AG09309 (cell line): ENCODE measurements around the gene CAND2.
"Not testable (repeated sequence)": the region's sequence is repeated elsewhere in the genome, so short reads cannot be mapped to it uniquely, and the experiment has no call there.

ENCODE experiments used
- DNase-seq: peaks from one replicate; pipeline ENCODE4 v3.0.0-alpha.2; 2010; ENCODE audit warnings: low read depth
- H3K4me3 ChIP-seq: 2 replicates; pipeline ENCODE4 v1.5.1; 2011; ENCODE audit warnings: mild to moderate bottlenecking, low read depth, low read length, moderate library complexity; ENCODE audit not compliant: control insufficient read depth
- TF ChIP-seq, protein P1 (sequence below): IDR thresholded peaks from 2 replicates; pipeline ENCODE4 v1.5.1; 2011; ENCODE audit warnings: mild to moderate bottlenecking, low read depth, low read length, inconsistent platforms; ENCODE audit not compliant: insufficient read depth, control insufficient read depth; ENCODE audit errors: missing control alignments

Gene CAND2

DNA sequence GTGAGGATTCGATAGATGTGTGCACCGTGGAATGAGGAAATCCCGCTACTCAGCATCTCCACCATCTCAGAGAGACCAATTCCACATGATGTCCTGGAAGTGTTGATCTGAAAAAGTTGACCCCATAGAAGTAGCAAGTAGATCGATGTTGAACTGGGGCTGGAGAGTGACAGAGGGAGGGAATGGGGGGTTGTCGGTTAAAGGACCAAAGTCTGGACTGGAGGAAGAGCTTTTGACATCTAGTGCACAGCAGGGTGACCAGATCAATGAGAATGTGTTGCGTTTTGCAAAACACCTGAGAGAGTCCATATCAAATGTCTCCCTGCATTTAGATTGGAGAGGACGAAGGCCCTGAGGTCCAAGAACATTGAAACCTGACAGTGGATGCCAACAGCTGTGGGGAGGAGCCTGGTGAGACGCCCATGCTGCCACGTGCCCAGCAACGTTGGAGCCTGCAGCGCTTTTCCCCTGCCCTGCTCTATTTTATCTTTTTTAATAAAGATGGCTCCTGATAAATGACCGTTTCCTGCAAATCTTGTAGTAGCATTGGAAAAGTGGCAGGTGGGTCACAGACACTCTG, 75.0 kb downstream of the CAND2 start:
- no peak for DNase-seq
- TF ChIP-seq, protein P1, sequence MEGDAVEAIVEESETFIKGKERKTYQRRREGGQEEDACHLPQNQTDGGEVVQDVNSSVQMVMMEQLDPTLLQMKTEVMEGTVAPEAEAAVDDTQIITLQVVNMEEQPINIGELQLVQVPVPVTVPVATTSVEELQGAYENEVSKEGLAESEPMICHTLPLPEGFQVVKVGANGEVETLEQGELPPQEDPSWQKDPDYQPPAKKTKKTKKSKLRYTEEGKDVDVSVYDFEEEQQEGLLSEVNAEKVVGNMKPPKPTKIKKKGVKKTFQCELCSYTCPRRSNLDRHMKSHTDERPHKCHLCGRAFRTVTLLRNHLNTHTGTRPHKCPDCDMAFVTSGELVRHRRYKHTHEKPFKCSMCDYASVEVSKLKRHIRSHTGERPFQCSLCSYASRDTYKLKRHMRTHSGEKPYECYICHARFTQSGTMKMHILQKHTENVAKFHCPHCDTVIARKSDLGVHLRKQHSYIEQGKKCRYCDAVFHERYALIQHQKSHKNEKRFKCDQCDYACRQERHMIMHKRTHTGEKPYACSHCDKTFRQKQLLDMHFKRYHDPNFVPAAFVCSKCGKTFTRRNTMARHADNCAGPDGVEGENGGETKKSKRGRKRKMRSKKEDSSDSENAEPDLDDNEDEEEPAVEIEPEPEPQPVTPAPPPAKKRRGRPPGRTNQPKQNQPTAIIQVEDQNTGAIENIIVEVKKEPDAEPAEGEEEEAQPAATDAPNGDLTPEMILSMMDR: no peak
- H3K4me3 ChIP-seq: no peak overlapping the region

DNA sequence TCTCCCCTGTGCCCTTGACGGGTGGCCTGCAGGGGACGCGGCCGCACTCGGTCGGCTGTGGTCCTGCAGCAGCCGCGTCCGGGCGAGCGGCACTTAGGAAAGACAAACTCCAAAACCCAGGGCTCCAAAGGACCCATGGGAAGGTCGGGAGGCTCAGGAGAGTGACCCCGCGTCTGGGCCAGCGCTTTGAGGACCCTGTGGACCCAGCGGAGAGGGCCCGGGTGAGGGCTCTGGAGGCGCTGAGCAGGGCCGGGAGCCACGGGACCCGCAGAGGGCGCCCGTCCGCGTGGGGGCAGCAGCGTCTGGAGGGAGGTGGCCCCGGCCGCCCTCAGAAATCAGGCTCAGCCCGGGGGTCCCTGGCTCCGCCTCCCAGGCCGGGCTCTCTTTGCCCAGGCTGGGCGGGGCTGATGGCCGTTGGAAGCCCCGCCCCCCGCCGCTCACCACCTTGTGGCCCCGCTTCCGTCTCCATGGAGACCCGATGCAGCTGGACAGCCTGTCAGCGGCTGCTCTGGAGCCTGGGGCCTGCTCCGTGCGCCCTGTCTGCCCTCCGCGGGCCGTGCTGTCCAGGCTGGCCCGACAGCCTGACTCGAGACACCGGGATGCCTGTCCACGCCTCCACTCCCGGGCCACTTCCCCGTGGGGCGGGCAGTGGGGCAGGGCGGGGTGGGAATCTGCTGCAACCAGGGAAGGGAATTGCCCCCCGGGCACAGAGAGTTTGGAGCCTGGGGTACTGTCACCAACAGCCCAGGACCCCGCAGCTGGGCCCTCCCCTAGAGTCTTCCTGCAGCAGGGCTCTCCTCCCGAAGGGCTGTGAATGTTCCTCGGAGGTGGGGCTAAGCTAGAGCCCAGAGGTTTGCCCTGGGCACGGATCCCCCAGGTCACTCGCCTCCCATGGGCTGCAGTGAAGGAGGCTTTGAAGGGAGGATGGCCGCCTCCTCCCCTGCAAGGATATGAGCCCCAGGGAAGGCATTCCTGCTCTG, 79.7 kb downstream of the CAND2 start:
- TF ChIP-seq, protein P1: no peak
- no peak overlapping the region for H3K4me3 ChIP-seq
- no peak for DNase-seq

DNA sequence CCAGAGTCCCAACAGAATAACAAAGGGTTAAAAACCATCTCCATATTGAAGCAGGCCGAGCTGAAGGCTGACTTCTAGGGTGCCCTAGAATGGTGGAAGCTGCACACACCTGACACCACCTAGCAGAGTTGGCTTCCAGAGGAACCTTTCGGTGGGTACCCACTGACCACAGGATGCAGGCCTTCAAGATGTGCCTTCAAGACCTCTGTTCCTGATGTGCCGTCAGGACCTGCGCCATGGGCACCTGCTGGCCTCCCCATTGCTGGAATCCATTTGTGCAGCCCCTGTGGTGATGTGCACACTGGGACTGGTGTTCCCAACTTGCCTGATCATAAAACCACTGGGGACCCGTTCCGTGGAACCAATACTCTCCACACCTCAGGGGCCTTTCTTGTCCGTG, 80.6 kb downstream of the CAND2 start:
- TF ChIP-seq, protein P1: no peak
- DNase-seq: no peak

DNA sequence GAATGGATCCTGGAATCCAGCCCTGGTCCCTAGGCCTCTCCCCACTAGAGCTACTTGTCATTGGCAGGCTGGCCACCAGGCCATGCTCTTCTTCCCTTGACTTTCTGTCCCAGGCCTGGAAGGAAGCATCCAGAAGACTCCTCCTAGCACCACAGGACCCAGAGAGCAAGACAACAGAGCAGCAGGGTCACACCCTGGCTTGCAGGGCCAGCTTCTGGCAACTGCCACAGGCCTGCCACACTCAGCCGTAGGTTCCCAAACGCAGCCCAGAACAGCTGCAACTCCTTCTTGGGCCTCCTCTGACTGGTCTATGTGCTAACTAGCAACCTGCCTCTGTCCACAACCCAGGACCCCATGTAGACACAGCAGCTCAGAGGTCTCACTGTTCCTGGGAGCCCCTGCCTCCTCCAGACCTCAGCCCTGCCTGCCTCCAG, 81.7 kb downstream of the CAND2 start:
- H3K4me3 ChIP-seq: no peak overlapping the region
- no peak for DNase-seq
- TF ChIP-seq, protein P1: no peak

More for the DNA sequence above, 80.6 kb downstream of the CAND2 start:
- H3K4me3 ChIP-seq: no peak overlapping the region

DNA sequence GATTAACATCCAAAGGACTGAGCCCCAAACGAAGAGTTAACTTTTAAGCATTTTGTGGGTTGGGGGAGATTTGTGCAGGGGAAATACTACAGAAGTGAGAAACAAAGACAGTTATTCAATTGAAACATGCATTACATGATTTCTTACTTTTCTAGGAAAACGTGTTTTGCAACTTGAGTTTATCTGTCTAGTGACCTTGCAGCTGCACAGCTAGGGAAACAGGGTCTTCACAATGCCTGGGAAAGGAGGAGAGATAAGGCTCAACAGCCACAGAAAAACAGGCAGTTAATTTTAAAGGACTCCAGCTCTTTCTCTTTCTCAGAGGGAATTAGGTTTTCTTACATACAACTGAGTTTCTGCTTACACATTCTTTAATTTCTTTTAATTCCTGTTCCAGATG, 82.3 kb downstream of the CAND2 start:
- not testable (repeated sequence) for H3K4me3 ChIP-seq, DNase-seq

DNA sequence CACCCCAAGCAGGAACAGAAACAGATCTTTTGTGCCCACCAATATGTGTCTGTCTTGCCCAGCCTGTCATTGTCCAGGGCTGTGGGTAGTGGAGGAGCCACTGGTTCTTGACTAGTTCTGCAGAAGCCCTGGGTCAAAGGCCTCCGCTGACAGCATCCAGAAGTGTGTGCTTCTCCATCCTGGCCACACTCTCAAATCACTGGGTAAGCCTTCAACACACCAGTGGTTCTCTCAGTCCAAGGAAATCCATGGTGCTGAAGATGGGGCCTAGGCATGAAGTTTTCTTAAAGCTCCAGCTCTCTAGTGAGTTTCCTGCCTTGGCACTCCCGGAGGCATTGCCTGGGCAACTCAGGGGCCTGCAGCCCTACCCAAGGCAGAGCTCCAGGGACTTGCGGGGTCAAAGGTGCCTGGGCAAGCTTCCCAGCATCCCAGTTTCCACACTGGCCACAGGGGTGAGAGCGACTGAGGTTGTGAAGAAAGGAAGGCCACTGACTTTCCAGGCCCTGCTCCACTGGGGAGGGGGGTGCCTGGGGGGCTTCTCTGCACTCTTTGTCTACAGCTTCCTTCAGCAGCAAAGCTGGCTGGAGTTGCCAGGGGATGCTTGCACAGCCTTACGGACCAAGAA, 82.8 kb downstream of the CAND2 start:
- no peak for DNase-seq
- no peak overlapping the region for H3K4me3 ChIP-seq
- TF ChIP-seq, protein P1: no peak

DNA sequence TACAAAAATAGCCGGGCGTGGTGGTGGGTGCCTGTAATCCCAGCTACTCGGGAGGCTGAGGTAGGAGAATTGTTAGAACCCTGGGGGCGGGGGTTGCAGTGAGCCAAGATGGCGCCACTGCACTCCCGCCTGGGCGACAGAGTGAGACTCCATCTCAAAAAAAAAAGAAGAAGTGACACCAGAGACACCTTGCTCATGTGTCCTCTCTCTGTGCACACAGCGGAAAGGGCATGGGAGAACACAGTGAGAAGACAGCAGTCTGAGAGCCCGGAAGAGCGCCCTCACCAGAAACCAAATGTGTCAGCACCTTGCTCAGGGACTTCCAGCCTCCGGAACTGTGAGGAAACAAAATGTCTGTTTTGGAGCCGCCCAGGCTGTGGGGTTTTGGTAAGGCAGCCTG, 85.4 kb downstream of the CAND2 start:
- not testable (repeated sequence) for DNase-seq, H3K4me3 ChIP-seq
